HTERT RPE-1 (cell line): ENCODE measurements around the gene PTPRJ.
"Not testable (repeated sequence)": the region's sequence is repeated elsewhere in the genome, so short reads cannot be mapped to it uniquely, and the experiment has no call there.

Experiments
- in situ Hi-C: fragments of 300-500 bp; cut with MboI; formaldehyde crosslinking; loops from 4 replicates; pipeline ENCODE4 v1.14.3; 2020; ENCODE audit warnings: low sequenced_read_pairs

The PTPRJ gene

GRCh38 chr11:48184452-48184851, 204.1 kb downstream of the PTPRJ start:
- in situ Hi-C loops, result no loop called here

- in situ Hi-C loops, result not testable (repeated sequence)
These were observed 210.7 kb downstream of the PTPRJ start for GRCh38 chr11:48190906-48191654.

- in situ Hi-C loops, result no loop called here
These were observed 213.5 kb downstream of the PTPRJ start for GRCh38 chr11:48193876-48194275.

- in situ Hi-C loops, result no loop called here
These were observed 227.5 kb downstream of the PTPRJ start for GRCh38 chr11:48207881-48208280.

- in situ Hi-C loops, result no loop called here
These were observed 229.7 kb downstream of the PTPRJ start for GRCh38 chr11:48210052-48210451.

GRCh38 chr11:48216510-48216909, 236.2 kb downstream of the PTPRJ start, which contains the start of gene OR4B1:
Gene OR4B1, plus strand, starts transcription at chr11:48216810. Its CDS starts 0 bp downstream, at chr11:48216810.
- in situ Hi-C loops, result no loop called here
